GM10266 (cell line): ENCODE data around the gene HIF3A.

Experiments used
- DNase-seq: peaks from one replicate; pipeline ENCODE4 v3.0.0; 2012; ENCODE audit errors: extremely low spot score
- TF ChIP-seq, protein P1 (sequence below): IDR thresholded peaks from 2 replicates; pipeline ENCODE4 v1.5.1; 2012; ENCODE audit warnings: mild to moderate bottlenecking, low read depth; ENCODE audit not compliant: control insufficient read depth, insufficient read depth; ENCODE audit errors: missing control alignments

The HIF3A gene

DNA sequence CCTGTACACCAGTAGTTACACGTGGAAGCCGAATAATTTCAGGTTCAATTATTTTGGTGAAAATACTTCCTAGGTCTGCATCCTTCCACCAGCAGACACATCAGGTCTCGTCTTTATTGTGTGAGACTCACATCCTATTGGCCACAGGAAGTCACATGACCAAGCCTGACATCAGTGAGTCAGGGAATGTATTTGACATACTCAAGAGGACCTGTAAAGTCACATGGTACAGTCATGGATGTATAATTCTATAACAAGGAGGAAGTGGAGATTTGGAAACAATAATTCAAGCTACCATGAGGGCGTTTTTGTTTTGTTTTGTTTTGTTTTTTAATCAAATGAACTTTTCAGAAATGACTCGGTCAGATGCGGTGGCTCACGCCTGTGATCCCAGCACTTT is 9.3 kb upstream of the HIF3A start:
- DNase-seq: no peak
- TF ChIP-seq, protein P1, sequence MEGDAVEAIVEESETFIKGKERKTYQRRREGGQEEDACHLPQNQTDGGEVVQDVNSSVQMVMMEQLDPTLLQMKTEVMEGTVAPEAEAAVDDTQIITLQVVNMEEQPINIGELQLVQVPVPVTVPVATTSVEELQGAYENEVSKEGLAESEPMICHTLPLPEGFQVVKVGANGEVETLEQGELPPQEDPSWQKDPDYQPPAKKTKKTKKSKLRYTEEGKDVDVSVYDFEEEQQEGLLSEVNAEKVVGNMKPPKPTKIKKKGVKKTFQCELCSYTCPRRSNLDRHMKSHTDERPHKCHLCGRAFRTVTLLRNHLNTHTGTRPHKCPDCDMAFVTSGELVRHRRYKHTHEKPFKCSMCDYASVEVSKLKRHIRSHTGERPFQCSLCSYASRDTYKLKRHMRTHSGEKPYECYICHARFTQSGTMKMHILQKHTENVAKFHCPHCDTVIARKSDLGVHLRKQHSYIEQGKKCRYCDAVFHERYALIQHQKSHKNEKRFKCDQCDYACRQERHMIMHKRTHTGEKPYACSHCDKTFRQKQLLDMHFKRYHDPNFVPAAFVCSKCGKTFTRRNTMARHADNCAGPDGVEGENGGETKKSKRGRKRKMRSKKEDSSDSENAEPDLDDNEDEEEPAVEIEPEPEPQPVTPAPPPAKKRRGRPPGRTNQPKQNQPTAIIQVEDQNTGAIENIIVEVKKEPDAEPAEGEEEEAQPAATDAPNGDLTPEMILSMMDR: no peak

DNA sequence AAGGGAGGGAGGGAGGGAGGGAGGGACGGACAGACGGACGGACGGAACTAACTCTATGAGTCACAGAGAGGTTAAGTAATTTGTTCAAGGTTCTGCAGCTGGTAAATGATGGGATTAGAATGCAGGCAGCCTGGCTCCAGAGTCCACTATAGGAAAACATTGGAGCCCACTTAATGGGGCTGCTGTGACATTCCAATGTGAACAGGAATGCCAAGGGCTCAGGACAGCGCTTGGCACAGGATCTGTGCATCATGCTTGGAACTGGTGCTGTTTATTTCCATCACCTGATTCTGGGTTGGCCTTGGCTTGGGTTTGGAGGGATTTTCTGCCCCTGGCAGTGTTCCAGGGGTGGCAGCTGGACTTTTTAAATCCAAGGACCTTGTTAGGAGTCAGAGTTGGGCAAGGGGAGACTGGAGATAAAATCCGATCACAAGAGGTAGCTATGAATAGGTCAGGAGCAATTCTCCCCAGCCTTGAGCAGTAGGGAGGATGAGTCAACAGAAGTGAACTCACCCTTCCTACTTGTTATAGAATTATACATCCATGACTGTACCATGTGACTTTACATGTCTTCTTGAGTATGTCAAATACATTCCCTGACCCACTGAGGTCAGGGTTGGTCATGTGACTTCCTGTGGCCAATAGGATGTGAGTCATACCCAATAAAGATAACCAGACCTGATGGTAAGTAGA is 7.8 kb upstream of the HIF3A start:
- no peak for DNase-seq
- TF ChIP-seq, protein P1: no peak

DNA sequence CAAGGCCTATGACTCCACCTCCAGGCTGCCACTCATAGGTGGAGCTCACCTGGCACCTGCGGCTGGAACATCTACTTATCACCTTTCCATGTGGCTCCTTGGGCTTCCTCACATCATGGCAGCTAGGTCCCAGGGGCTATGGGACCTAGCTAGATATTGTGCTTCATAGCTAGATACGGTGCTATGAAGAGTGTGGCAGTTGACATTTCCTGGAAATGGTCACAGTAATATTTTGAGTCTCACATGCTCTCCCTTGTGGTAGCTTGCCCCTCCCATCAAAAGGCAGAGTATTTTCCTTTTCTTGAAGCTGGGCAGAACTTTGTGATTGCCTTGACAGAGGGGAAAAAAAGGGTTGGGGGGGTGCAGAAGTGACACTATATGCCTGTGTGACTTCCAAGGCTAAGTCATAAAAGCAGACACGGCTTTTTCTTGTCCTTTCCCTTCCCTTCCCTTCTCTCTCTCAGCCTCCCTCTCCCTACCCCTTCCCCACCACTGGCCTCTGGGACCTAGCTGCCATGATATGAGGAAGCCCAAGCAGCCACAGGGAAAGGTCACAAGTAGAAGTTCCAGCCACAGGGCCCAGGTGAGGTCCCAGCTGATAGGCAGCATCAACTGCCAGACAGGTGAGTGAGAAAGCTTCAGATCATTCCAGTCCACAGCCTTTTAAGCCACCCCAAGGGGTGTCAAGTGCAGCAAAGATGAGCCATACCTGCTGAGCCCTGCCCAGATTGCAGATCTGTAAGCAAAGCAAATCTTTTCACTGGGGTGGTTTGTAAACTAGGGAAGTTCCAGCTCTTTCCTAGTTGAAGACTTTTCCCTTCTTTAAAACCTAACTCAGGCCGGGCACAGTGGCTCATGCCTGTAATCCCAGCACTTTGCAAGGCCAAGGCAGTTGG is 6.9 kb upstream of the HIF3A start:
- TF ChIP-seq, protein P1: no peak
- no peak for DNase-seq

DNA sequence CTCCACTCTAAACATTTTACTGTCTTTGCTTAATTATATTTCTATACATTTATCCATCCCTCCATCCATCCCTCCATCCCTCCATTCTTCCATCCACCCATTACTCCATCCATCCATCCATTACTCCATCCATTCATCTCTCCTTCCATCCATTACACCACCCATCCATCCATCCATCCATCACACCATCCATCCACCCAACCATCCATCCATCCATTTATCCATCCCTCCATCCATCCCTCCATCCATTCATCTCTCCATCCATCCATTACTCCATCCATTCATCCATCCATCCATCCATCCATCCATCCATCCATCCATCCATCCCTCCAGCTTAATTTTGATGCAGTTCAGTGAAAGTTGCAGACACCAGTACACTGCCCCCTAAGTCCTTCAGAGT is 5.0 kb upstream of the HIF3A start:
- TF ChIP-seq, protein P1: no peak
- no peak for DNase-seq

DNA sequence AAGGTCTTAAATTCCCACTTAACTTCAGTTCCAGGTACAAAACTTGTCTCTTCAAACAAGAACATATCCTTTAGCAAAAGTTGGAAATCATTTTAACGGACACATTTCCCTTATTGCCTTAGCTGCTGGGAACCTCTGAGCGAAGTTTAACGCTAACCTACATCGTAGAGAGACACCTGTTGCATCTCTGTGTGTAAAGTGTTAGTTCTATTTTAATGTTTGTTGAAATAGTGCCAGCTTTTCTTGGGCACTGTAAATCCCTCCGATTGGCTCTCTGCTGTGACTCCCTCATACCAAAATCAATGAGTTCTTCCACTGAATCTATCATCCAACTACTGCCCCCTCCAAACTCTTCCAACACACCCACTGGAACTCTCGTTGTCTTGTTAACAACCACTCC is 2.3 kb upstream of the HIF3A start:
- DNase-seq: no peak
- TF ChIP-seq, protein P1: no peak

DNA sequence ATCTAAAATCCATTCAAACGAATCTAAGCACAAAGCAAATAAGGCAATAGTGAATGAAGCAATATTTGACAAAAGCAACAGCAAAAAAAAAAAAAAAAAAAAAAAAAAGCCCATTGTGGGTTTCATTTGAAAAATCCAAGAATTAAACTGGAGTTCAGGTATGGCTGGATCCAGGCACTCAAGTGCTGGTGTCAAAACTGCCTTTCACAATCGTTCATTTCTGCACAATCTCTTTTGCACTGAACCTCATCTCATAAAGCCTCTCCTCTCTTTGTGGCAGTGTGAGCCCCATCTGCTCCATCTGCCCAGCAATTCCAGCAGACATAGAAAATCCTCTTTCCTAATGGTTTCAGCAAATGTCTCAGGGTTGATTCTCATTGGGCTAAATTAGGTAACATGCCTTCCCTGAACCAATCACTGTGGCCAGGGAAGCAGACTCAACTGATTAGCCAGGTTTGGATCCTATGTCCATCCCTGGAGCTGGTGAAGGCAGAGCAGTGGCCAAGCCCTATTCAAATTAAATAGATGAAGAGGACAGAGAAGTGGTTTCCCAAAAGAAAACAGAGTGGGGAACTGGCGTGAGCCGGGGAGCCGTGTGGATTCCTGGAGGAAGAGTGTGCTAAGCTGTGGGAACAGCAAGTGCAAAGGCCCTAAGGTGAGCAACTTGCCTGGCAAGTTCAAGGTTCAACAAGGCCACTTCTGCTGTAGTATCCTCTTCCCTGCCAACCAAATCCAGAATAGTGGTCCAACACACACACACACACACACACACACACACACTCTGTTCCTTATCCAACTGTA is 1.2 kb upstream of the HIF3A start:
- no peak for DNase-seq

More for the DNA sequence above, 1.2 kb upstream of the HIF3A start:
- TF ChIP-seq, protein P1: no peak
